Mesendoderm (in vitro differentiated cells): ENCODE results near the gene TMPO.
A peak's percentile ranks its signal among the peaks of the same experiment; 100 is the strongest.

Experiments
- DNase-seq: peaks from one replicate; pipeline ENCODE4 v3.0.0; 2013
- H2AK5ac ChIP-seq: 2 replicates; pipeline ENCODE4 v1.6.1; 2013; ENCODE audit warnings: low read length, inconsistent platforms
- H2BK120ac ChIP-seq: 2 replicates; pipeline ENCODE4 v1.6.1; 2013; ENCODE audit warnings: low read depth, mild to moderate bottlenecking, low read length, moderate library complexity, mixed read lengths
- H2BK15ac ChIP-seq: replicated peaks from 2 replicates; pipeline ENCODE4 v1.6.1; 2013; ENCODE audit warnings: low read depth, mild to moderate bottlenecking, moderate library complexity
- H2BK5ac ChIP-seq: 2 replicates; pipeline ENCODE4 v1.6.1; 2013; ENCODE audit warnings: low read length, inconsistent platforms
- H3K18ac ChIP-seq: 2 replicates; pipeline ENCODE4 v1.6.1; 2013; ENCODE audit warnings: mild to moderate bottlenecking, low read length, mixed read lengths
- H3K23ac ChIP-seq: one replicate; pipeline ENCODE4 v1.6.1; 2013; ENCODE audit warnings: low read length
- H3K27ac ChIP-seq: 2 replicates; pipeline ENCODE4 v1.5.1; 2013; ENCODE audit warnings: low read depth, mild to moderate bottlenecking, inconsistent platforms, low read length, moderate library complexity
- H3K27me3 ChIP-seq: 2 replicates; pipeline ENCODE4 v1.6.1; 2013; ENCODE audit warnings: low read length, control low read depth, mild to moderate bottlenecking, inconsistent platforms; ENCODE audit not compliant: insufficient read depth, poor library complexity
- H3K36me3 ChIP-seq: 2 replicates; pipeline ENCODE4 v1.6.1; 2013; ENCODE audit warnings: low read length, inconsistent platforms; ENCODE audit not compliant: control insufficient read depth, insufficient read depth
- H3K4ac ChIP-seq: one replicate; pipeline ENCODE4 v1.6.1; 2013; ENCODE audit warnings: low read depth, mild to moderate bottlenecking, low read length, moderate library complexity
- H3K4me1 ChIP-seq: 2 replicates; pipeline ENCODE4 v1.6.1; 2013; ENCODE audit warnings: low read depth, low read length, inconsistent platforms; ENCODE audit not compliant: control insufficient read depth
- H3K4me2 ChIP-seq: 2 replicates; pipeline ENCODE4 v1.6.1; 2013; ENCODE audit warnings: low read length
- H3K4me3 ChIP-seq: 2 replicates; pipeline ENCODE4 v1.5.1; 2013; ENCODE audit warnings: mild to moderate bottlenecking, low read length
- H3K56ac ChIP-seq: one replicate; pipeline ENCODE4 v1.6.1; 2013; ENCODE audit warnings: low read length
- H3K79me1 ChIP-seq: 2 replicates; pipeline ENCODE4 v1.6.1; 2013; ENCODE audit warnings: low read length, inconsistent platforms
- H3K79me2 ChIP-seq: 2 replicates; pipeline ENCODE4 v1.6.1; 2013; ENCODE audit warnings: mild to moderate bottlenecking, low read length; ENCODE audit not compliant: control insufficient read depth, insufficient read depth
- H3K9ac ChIP-seq: 2 replicates; pipeline ENCODE4 v1.6.1; 2013; ENCODE audit warnings: low read length, inconsistent platforms
- H4K5ac ChIP-seq: one replicate; pipeline ENCODE4 v1.6.1; 2013; ENCODE audit warnings: low read length
- H4K8ac ChIP-seq: one replicate; pipeline ENCODE4 v1.6.1; 2013; ENCODE audit warnings: low read depth, mild to moderate bottlenecking, control low read depth, low read length, moderate library complexity
- WGBS: extraction: QIAGEN DNeasy Blood & Tissue Kit; methylation state at CpG from one replicate; pipeline ENCODE4 v1.1.7; 2013; ENCODE audit warnings: low lambda C conversion rate, missing lambda C conversion rate; ENCODE audit not compliant: insufficient coverage; ENCODE audit errors: extremely low coverage; 5-methylcytosine and 5-hydroxymethylcytosine counted together

The TMPO gene

DNA sequence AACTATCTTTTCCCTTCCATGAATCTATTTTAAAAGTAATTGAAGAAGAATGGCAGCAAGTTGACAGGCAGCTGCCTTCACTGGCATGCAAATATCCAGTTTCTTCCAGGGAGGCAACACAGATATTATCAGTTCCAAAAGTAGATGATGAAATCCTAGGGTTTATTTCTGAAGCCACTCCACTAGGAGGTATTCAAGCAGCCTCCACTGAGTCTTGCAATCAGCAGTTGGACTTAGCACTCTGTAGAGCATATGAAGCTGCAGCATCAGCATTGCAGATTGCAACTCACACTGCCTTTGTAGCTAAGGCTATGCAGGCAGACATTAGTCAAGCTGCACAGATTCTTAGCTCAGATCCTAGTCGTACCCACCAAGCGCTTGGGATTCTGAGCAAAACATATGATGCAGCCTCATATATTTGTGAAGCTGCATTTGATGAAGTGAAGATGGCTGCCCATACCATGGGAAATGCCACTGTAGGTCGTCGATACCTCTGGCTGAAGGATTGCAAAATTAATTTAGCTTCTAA lies 18.4 kb downstream of the TMPO start:
- Histone ChIP-seq H2BK15ac (no peak overlapping the region), H3K56ac (no peak overlapping the region), H3K23ac (no peak overlapping the region), H3K79me2 (peaks cover 17% of the 10 kb centered on the region), H3K4me1 (no peaks in the 10 kb centered on the region), H2BK120ac (no peak overlapping the region), H4K5ac (no peak overlapping the region), H2BK5ac (no peak overlapping the region), H3K9ac (no peak overlapping the region), H3K4ac (no peak overlapping the region), H3K4me3 (no peak overlapping the region), H3K18ac (no peak overlapping the region), H3K27me3 (no peaks in the 10 kb centered on the region), H3K27ac (no peak overlapping the region), H3K4me2 (no peak overlapping the region), H3K79me1 (peaks cover 6% of the 10 kb centered on the region), H2AK5ac (no peak overlapping the region), H3K36me3 (peaks cover 9% of the 10 kb centered on the region), H4K8ac (no peak overlapping the region)
- WGBS = no CpG with 5 or more reads among the region's 4 CpGs
- peak; percentile 37 for DNase-seq

DNA sequence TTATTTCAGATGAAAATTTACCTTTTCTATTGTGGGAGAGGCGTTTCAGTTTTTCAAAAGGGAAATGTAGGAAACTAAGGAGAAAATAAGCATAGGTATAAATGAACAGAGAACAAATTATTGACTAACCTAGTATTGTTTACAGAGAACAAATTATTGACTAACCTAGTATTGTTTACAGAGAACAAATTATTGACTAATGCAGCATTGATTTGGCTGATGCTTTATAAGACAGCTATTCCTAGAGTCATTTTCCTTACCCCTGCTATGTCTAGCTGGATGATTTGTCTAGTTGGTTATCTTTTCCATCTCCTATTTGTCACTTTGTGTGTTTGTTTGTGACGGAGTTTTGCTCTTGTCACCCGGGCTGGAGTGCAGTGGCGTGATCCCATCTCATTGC lies 22.6 kb downstream of the TMPO start:
- Histone ChIP-seq H3K9ac (no peak overlapping the region), H4K8ac (no peak overlapping the region), H2BK15ac (no peak overlapping the region), H4K5ac (no peak overlapping the region), H3K27me3 (no peaks in the 10 kb centered on the region), H2BK120ac (no peak overlapping the region), H3K79me2 (peaks cover 14% of the 10 kb centered on the region), H3K23ac (no peak overlapping the region), H3K4me3 (no peak overlapping the region), H2BK5ac (no peak overlapping the region), H3K27ac (no peak overlapping the region), H3K4me2 (no peak overlapping the region), H3K79me1 (peaks cover 7% of the 10 kb centered on the region), H2AK5ac (no peak overlapping the region), H3K56ac (no peak overlapping the region), H3K4ac (no peak overlapping the region), H3K18ac (no peak overlapping the region), H3K36me3 (peaks cover 5% of the 10 kb centered on the region), H3K4me1 (no peaks in the 10 kb centered on the region)
- no peak for DNase-seq
- WGBS = no CpG with 5 or more reads among the region's 4 CpGs

DNA sequence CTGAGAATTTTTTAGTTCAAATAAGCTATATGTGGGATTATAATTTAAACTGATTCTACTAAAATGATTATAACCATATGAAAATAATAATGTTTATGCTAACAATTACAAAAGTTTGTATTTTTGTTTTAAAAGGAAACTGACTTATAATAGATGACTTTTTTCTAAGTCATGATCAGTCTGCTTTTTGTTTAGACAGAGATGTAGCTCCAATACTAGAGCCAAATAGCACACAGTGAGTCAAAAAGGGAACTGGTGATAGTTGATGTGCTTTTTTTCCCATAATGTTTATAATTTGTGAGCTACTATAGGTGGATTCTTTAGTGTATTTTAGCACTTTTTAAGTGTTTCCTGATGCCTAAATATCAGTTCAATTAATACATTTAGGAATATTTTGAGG lies 28.3 kb downstream of the TMPO start:
- Histone ChIP-seq H3K79me1 (peaks cover 3% of the 10 kb centered on the region), H3K9ac (no peak overlapping the region), H3K4me1 (no peaks in the 10 kb centered on the region), H2BK5ac (no peak overlapping the region), H3K4ac (no peak overlapping the region), H3K27ac (no peak overlapping the region), H2BK15ac (no peak overlapping the region), H3K18ac (no peak overlapping the region), H3K56ac (no peak overlapping the region), H3K23ac (no peak overlapping the region), H3K79me2 (peaks cover 6% of the 10 kb centered on the region), H3K4me2 (no peak overlapping the region), H2AK5ac (no peak overlapping the region), H3K27me3 (no peaks in the 10 kb centered on the region), H3K4me3 (no peak overlapping the region), H2BK120ac (no peak overlapping the region), H4K5ac (no peak overlapping the region), H3K36me3 (peaks cover 2% of the 10 kb centered on the region), H4K8ac (no peak overlapping the region)
- DNase-seq = no peak

DNA sequence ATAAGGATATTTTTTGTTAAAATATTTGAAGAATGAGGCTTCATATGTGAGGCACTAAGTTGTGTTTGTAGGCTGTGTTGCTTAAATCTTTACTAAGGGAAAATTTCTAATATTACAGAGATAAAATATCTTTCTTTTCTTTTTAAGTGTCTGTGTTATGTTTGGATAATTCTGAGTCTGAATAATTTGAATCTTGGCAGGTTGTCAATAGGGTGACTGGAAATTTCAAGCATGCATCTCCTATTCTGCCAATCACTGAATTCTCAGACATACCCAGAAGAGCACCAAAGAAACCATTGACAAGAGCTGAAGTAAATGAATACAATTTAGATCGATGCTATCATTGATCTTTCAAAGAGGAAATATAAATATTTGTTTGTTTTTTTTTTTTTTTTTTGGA lies 29.4 kb downstream of the TMPO start:
- no peak for DNase-seq

DNA sequence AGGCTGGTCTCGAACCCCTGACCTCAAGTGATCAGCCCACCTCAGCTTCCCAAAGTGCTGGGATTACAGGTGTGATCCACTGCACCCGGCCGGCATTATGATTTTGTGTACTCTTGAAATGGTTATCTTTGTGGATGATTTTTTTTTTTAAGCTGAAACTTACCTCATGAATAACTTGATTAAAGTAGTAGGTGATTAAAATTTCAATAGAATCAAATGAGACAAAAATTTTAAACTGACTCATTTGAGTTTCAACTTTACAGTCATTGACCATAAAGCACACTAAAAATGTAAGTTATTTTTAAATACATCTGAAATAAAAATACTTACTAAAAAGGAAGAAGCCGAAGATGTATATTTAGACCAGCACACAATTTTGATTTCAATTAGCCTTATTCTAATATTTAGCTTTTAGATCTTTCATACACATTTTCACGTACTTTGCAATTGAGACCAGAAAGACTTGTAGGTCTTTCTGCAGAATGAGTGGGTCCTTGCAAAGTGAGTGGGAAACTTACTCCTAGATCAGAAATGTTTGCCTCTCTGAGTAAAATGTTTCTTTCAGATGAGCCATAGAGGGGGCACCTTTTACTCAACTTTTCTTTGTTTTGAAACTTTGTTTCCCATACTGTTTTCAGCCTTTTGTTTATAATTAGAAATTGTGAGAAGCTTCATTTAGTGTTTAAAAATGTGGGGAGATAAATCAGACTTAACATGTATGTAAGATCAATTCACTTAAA lies 34.2 kb downstream of the TMPO start:
- no peak overlapping the region for H4K8ac ChIP-seq
- no peak overlapping the region for H3K9ac ChIP-seq
- H3K18ac ChIP-seq = no peak overlapping the region
- H3K4ac ChIP-seq = no peak overlapping the region
- H3K79me2 ChIP-seq = no peaks in the 10 kb centered on the region
- H3K27ac ChIP-seq = no peak overlapping the region
- H3K79me1 ChIP-seq = no peaks in the 10 kb centered on the region
- H2BK120ac ChIP-seq = no peak overlapping the region
- H3K4me2 ChIP-seq = no peak overlapping the region
- no peak for DNase-seq
- peaks cover 2% of the 10 kb centered on the region for H3K36me3 ChIP-seq
- H4K5ac ChIP-seq = no peak overlapping the region
- H3K27me3 ChIP-seq = no peaks in the 10 kb centered on the region
- H3K23ac ChIP-seq = no peak overlapping the region
- no peak overlapping the region for H3K4me3 ChIP-seq
- no peak overlapping the region for H3K56ac ChIP-seq
- no peak overlapping the region for H2BK5ac ChIP-seq
- no peak overlapping the region for H2AK5ac ChIP-seq
- WGBS = no CpG with 5 or more reads among the region's 5 CpGs
- no peak overlapping the region for H2BK15ac ChIP-seq
- no peaks in the 10 kb centered on the region for H3K4me1 ChIP-seq

More for the DNA sequence above, 29.4 kb downstream of the TMPO start:
- H2BK15ac ChIP-seq = no peak overlapping the region
- H3K79me1 ChIP-seq = peaks cover 3% of the 10 kb centered on the region
- H3K18ac ChIP-seq = no peak overlapping the region
- H3K23ac ChIP-seq = no peak overlapping the region
- H3K9ac ChIP-seq = no peak overlapping the region
- peaks cover 6% of the 10 kb centered on the region for H3K79me2 ChIP-seq
- no peak overlapping the region for H2AK5ac ChIP-seq
- H4K5ac ChIP-seq = no peak overlapping the region
- no peaks in the 10 kb centered on the region for H3K4me1 ChIP-seq
- no peak overlapping the region for H2BK5ac ChIP-seq
- no CpG with 5 or more reads among the region's 1 CpG for WGBS
- H3K27me3 ChIP-seq = no peaks in the 10 kb centered on the region
- H3K4me2 ChIP-seq = no peak overlapping the region
- H3K36me3 ChIP-seq = peaks cover 2% of the 10 kb centered on the region
- no peak overlapping the region for H2BK120ac ChIP-seq
- no peak overlapping the region for H3K27ac ChIP-seq
- no peak overlapping the region for H3K56ac ChIP-seq
- H4K8ac ChIP-seq = no peak overlapping the region
- no peak overlapping the region for H3K4me3 ChIP-seq
- no peak overlapping the region for H3K4ac ChIP-seq

DNA sequence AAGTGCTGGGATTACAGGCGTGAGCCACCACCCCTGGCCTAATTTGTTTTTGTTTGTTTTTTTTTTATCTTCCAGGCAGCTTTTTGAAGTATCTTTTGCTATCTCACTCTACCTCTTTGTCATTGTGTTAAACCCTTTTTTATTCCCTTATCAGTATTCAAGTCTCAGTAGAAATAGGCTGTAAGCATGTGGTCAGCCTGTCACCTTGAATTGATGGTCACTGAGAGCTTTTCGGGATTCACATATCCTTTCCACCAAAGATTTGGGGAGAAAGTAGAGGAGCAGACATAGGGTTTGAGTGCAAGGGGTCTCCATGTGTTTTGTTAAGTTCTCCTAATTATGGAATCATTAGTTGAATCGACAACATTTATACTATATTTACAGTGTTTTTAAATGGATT lies 36.4 kb downstream of the TMPO start:
- WGBS = no CpG with 5 or more reads among the region's 3 CpGs
- DNase-seq = peak; percentile 22
- H3K4ac ChIP-seq = no peak overlapping the region
- no peaks in the 10 kb centered on the region for H3K27me3 ChIP-seq
- no peak overlapping the region for H3K27ac ChIP-seq
- no peak overlapping the region for H4K8ac ChIP-seq
- H2AK5ac ChIP-seq = no peak overlapping the region
- no peaks in the 10 kb centered on the region for H3K79me1 ChIP-seq
- no peak overlapping the region for H3K23ac ChIP-seq
- H2BK15ac ChIP-seq = no peak overlapping the region
- no peak overlapping the region for H4K5ac ChIP-seq
- H3K18ac ChIP-seq = no peak overlapping the region
- no peak overlapping the region for H3K56ac ChIP-seq
- no peak overlapping the region for H3K9ac ChIP-seq
- H3K4me2 ChIP-seq = no peak overlapping the region
- H2BK120ac ChIP-seq = no peak overlapping the region
- H3K4me3 ChIP-seq = no peak overlapping the region
- H3K36me3 ChIP-seq = no peaks in the 10 kb centered on the region
- H3K4me1 ChIP-seq = no peaks in the 10 kb centered on the region
- H3K79me2 ChIP-seq = no peaks in the 10 kb centered on the region
- no peak overlapping the region for H2BK5ac ChIP-seq
